Posterior cingulate gyrus (tissue), 11 donors: ENCODE results near the gene TBL1X.

ENCODE experiments used
- DNase-seq, 10 donors: peaks; one replicate each; pipeline versions ENCODE4 v3.0.0 to v3.0.0-alpha.2; 2020 to 2021; ENCODE audit warnings: mixed read lengths in 3 of 10
- intact Hi-C: fragments of 100-400 bp; cut with DNase I; formaldehyde crosslinking; loops from one replicate; pipeline ENCODE4 v1.15.1; 2023

TBL1X gene

GRCh38 chrX:9610771-9611392 is 146.0 kb downstream of the TBL1X start:
- DNase-seq = no peak
- intact Hi-C loops = no loop called here

- intact Hi-C loops = no loop called here
These were observed 146.7 kb downstream of the TBL1X start for GRCh38 chrX:9611436-9612145.

GRCh38 chrX:9612146-9612505 is 147.3 kb downstream of the TBL1X start:
- intact Hi-C loops = no loop called here
- no peak for DNase-seq

More at GRCh38 chrX:9611436-9612145, 146.7 kb downstream of the TBL1X start:
- no peak for DNase-seq

DNA sequence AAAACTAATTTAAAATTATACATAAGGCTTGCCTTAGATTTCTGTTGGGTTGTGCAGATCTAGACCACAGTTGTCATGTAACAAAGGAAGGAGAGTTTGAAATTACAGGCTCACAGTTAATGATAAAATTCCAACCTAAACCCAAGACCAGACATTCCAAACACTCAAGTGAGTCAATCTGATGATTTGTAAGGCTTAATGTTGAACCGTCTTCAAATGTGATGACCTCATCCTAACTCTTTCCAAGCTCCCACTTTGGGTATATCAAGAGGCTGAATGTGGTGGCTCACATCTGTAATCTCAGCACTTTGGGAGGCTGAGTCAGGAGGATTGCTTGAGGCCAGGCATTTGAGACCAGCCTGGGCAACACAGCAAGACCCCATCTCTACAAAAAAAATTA is 149.2 kb downstream of the TBL1X start:
- intact Hi-C loops = no loop called here
- no peak for DNase-seq

- no peak for DNase-seq
These were observed 154.3 kb downstream of the TBL1X start for GRCh38 chrX:9619133-9619532.

DNA sequence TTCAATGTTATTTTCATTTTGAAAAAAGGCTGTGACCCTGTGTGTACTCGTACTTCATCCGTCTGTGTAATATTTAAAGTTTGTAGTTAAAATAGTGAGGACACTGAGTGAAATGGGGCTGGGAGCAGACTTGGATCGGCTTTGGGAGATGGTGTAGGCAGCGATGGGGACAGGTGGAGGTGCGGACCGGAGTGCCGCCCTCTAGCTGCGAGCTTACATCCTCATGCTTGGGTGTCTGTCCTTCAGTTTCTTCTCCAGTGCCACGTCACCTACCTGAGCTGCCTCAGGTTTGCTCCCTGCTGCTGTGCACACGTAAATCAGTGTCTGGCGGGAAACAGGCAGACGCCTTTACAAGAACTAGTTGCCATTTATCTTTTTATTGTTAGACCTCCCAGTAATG is 154.7 kb downstream of the TBL1X start:
- intact Hi-C loops = no loop called here
- no peak for DNase-seq

More at GRCh38 chrX:9619133-9619532, 154.3 kb downstream of the TBL1X start:
- intact Hi-C loops = no loop called here

DNA sequence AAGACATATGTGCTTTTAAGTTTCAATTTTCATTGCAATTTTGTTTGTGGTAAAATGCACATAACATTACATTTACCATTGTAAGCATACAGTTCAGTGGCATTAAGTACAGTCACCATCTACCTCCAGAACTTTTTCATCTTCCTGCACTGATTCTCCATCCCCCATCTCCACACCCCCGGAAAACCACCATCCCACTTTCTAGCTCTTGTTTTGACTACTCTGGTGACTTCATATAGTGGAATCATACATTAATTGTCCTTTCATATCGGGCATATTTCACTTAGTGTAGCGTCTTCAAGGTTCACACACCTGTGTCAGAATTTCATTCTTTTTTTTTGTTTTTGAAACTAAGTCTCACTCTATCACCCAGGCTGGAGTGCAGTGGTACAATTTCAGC is 157.3 kb downstream of the TBL1X start:
- intact Hi-C loops = no loop called here
- DNase-seq = no peak

DNA sequence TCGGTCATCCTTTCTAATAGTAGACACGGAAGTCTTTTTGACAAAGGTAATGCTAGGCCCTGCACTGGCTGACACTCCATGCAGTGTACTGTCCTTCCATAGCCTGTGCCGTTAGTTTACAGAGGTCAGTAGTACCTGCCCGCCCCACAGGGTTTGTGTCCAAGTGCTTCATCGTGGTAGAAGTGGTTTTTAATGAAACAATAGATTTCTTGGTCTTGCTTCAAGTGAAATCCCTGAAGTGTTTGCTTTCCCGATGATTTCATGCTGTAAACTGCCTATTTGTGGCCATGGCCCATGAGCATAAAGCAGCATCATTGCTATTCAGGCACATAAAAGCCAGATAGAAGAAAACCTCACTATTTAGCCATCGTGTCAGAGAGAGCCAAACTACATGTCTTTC is 161.5 kb downstream of the TBL1X start:
- DNase-seq = no peak
- intact Hi-C loops = no loop called here

GRCh38 chrX:9627922-9628321 is 163.1 kb downstream of the TBL1X start:
- intact Hi-C loops = no loop called here
- DNase-seq = no peak

GRCh38 chrX:9628779-9629493 is 164.1 kb downstream of the TBL1X start:
- intact Hi-C loops = no loop called here
- DNase-seq = no peak

GRCh38 chrX:9634551-9634950 is 169.7 kb downstream of the TBL1X start:
- intact Hi-C loops = no loop called here
- no peak for DNase-seq

- DNase-seq = peak in 3 of 10 donors; percentile 13 to 87 (median 25)
- intact Hi-C loops = no loop called here
These were observed 170.5 kb downstream of the TBL1X start for GRCh38 chrX:9635368-9635767.

DNA sequence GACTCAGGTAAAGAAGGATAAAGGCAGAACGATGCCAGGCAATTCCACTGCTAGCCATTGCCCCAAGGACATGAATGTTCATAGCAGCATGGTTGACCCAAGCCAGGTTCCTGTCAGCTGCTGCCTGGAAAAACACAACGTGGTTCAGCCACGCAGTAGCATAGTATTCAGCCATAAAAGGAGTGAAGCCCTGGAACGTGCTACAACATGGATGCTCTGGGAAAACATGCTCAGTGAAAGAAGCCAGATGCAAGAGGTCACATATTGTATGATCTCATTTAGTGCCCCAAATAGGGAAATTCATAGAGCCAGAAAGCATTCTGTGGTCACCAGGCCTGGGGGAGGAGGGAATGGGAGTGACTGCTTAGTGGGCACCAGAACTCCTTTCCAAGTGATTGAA is 170.9 kb downstream of the TBL1X start:
- no peak for DNase-seq
- intact Hi-C loops = no loop called here

DNA sequence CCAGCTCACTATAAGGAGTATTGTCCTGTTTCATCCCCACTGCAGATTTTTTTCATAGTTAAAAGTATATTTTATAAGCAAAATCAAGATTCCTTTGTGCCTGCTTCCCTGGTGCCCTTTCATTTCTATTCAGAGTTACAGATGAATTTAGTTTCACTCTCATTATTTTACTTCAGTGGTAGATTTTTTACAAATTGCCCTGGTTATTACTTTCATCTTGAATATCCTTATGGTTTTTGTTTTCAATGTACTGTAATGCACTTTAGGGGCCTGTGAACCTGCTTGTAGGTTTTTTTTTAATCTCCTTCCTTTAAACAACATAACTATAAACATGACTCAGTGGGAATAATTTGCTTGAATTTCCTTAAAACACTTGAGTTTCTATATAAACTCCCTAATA is 174.0 kb downstream of the TBL1X start:
- no peak for DNase-seq
- intact Hi-C loops = no loop called here

DNA sequence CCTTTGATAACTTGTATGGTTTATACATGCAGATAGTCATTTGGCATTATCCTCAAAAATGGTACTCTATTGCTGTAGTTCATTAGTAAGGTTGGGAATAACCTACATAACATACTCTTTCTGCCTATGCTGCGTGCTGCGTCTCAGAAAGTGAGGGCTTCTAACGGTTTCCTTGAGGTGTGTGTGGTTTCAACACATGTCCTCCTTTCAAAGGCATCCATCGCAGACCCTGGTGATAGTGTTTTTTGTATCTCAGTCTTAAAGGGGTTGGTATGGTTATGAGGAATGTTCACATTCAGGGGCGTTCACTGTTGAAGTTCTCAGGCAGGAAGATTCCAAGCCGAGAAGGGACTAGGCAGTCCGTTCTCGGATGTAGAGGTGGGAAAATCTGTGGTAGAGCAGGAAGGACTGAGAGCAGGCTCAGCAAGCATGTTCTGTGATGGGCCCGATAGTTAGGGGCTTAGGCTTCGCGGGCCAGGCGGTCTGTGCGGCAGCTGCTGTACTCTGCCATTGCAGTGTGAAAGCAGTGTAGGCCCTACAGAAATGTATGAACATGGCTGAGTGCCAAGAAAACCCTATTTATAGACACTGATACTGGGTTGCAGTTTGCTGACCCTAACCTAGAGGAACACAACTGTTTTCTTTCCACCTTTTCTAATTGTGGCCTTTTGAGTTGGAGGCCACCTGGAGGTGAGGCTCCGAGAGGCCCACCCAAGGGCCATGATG is 177.6 kb downstream of the TBL1X start:
- no peak for DNase-seq
- intact Hi-C loops = no loop called here

GRCh38 chrX:9643807-9644206 is 178.9 kb downstream of the TBL1X start:
- intact Hi-C loops = no loop called here
- no peak for DNase-seq

DNA sequence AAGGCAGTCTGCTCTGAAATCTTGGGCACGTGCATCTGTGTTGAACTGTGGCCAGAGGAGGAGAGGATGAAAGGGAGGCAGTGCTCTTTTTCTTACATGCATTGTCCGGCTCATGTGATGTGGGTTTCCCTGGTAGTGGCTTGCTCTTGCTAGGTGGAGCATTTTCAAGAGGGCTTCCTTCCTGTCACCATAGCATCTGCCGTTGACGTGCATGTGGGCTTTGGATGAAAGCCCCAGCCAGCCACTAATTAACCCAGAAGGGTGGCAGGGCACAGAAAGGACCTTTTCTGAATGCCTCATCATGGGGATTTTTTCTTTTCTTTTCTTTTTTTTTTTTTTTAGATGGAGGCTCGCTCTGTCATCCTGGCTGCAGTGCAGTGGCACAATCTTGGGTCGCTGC is 179.5 kb downstream of the TBL1X start:
- intact Hi-C loops = no loop called here
- DNase-seq = no peak

DNA sequence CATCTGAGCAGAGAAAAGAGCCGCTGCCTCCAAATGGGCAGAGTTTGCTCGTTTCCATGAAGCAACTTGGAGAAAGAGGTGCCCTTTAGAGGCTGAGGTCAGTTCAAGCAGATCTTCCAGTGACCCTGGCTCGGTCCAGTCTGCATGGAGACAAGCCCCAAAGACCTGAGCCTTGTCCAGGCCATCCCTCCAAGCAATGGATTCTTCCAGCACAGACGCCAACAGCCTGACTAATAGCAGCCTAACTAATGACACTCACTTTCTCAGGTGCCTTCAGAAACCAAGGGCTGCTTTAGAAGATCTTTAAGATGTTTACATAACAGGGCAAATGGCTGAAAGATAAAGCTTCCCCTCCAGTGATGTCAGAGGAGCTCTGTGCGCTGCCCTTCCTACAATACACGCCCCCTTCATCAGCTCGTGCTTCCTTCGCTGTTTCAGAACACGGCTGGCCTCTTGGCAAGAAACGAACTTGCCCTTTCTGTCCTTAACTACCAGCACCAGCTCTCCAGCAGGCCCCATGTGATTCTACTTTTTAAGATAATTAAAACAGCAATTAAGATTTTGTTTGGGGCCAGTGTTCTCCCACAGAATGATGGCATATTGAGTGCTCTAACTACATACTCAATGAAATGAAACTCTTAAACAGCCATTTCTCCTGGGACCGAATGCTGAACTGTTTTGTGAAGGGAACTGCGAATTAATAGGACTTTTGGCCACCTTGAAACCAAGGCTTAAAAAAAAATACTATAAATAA is 181.8 kb downstream of the TBL1X start:
- no peak for DNase-seq
- intact Hi-C loops = no loop called here

DNA sequence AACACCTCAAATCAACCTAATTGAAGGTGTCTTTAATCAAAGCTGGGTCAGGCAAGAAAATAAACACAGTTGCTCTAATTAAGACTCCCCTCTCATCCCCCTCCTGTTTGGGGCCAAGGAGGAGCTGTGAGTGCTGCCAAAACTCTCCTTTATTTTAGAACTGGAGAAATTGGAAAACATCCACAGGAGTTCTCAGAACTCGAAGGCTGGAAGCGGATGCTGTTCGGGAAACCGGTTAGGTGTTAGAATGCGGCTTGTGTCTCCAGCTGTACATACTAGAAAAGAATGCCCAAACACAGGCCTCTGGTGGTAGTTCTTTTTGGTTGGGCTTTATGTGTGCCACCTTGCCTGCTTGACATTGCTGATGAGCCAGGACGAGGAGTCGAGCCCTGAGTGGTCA is 182.6 kb downstream of the TBL1X start:
- DNase-seq = no peak
- intact Hi-C loops = no loop called here

DNA sequence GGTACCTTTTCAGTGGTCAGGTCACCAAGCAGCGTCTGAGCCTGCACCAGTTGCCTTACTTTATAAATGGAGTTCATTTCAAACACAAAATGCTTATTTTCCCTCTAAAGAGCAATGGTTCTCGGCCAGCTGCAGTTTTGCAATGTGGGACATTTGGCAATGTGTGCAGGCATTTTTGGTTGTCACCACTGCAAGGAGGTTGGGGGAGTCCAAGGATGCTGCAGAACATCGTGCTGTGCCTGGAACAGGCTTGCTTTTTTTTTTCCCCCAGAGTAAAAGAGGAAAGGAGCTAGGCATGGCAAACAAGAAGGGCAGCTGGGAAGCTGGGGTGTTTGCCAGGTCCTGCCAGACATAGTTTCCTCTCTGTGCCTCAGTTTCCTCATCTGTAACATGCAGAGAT is 185.2 kb downstream of the TBL1X start:
- peak in 2 of 10 donors; percentile 17 to 24 for DNase-seq
- intact Hi-C loops = no loop called here
